Hindlimb muscle (tissue), 1 donor: ENCODE measurements around the gene TMEM184A. TPM values are rescaled to one million over a fixed set of nuclear protein-coding genes. Genes with fewer than 3 reads are reported as not detected.

Source experiments
- DNase-seq: peaks from one replicate; pipeline ENCODE4 v3.0.0-alpha.2; 2013
- polyA plus RNA-seq: library from polyadenylated mRNA; unstranded; fragments of 120-200 nt; gene quantifications from one replicate; pipeline ENCODE4 v1.2.1, GENCODE V29; 2013; ENCODE audit not compliant: insufficient read length

The TMEM184A gene
- polyA plus RNA-seq: 0.92 TPM

GRCh38 chr7:1555813-1556543, at the start of gene TMEM184A:
TSS of gene TMEM184A (minus strand) at chr7:1556205. CDS start at chr7:1555484, 721 bp downstream.
- DNase-seq: no peak

GRCh38 chr7:1604383-1604782, 48.4 kb upstream of the TMEM184A start:
- DNase-seq: no peak

- no peak for DNase-seq
These were observed 47.6 kb upstream of the TMEM184A start for GRCh38 chr7:1603346-1604225.

GRCh38 chr7:1602386-1602785, 46.4 kb upstream of the TMEM184A start:
- no peak for DNase-seq

GRCh38 chr7:1601956-1602355, 46.0 kb upstream of the TMEM184A start:
- DNase-seq: no peak

GRCh38 chr7:1599640-1600395, 43.8 kb upstream of the TMEM184A start:
- DNase-seq: no peak

- no peak for DNase-seq
These were observed 43.1 kb upstream of the TMEM184A start for GRCh38 chr7:1598961-1599639.

- no peak for DNase-seq
These were observed 42.3 kb upstream of the TMEM184A start for GRCh38 chr7:1598286-1598685.

- no peak for DNase-seq
These were observed 41.8 kb upstream of the TMEM184A start for GRCh38 chr7:1597791-1598190.

GRCh38 chr7:1597066-1597760, 41.2 kb upstream of the TMEM184A start:
- no peak for DNase-seq

- DNase-seq: no peak
These were observed 40.4 kb upstream of the TMEM184A start for GRCh38 chr7:1596181-1597043.

- DNase-seq: no peak
These were observed 39.6 kb upstream of the TMEM184A start for GRCh38 chr7:1595636-1596035.

GRCh38 chr7:1595027-1595426, 39.0 kb upstream of the TMEM184A start:
- no peak for DNase-seq

GRCh38 chr7:1593904-1594421, 38.0 kb upstream of the TMEM184A start:
- DNase-seq: no peak

- DNase-seq: no peak
These were observed 37.3 kb upstream of the TMEM184A start for GRCh38 chr7:1593091-1593866.

- no peak for DNase-seq
These were observed 36.4 kb upstream of the TMEM184A start for GRCh38 chr7:1592299-1592871.

- DNase-seq: no peak
These were observed 35.9 kb upstream of the TMEM184A start for GRCh38 chr7:1591876-1592275.

- DNase-seq: no peak
These were observed 35.4 kb upstream of the TMEM184A start for GRCh38 chr7:1591396-1591795.

GRCh38 chr7:1590887-1591286, 34.9 kb upstream of the TMEM184A start:
- DNase-seq: no peak
